Esophagus muscularis mucosa (tissue), 4 donors: ENCODE results near the gene LRIT2. TPM values are rescaled to one million over a fixed set of nuclear protein-coding genes. Genes with fewer than 3 reads are reported as not detected.

ENCODE experiments used
- total RNA-seq, 4 donors: library from RNA; depleted of rRNA; stranded (reverse); fragments of >200 nt; gene quantifications; one replicate each; pipeline versions ENCODE4 v1.1.0 to v1.2.1, GENCODE V29; 2016

LRIT2 gene
- total RNA-seq, 4 donors from 2014 or later: 0.19 TPM; not detected in 3

Other genes with a start within 250 kb of the LRIT2 start
- gene GHITM, start 86.0 kb downstream of the LRIT2 start, total RNA-seq: 100 to 1,000 TPM; 145 to 161 (median 154) TPM
- not detected for gene GPR15LG, start 51.7 kb downstream of the LRIT2 start, total RNA-seq
- gene CDHR1, start 31.0 kb downstream of the LRIT2 start, total RNA-seq: under 1 TPM in 3 of 4 donors, not detected in 1; under 0.01 to 0.17 (median 0.06) TPM
- not detected for gene LRIT1, start 16.0 kb upstream of the LRIT2 start, total RNA-seq
- gene RGR, start 19.5 kb upstream of the LRIT2 start, total RNA-seq: 1 to 10 TPM in 2 of 4 donors, under 1 TPM in 1, not detected in 1; 0.33 to 2.5 (median 1.4) TPM
- 10 to 100 TPM; 60.5 to 80.6 (median 63.1) TPM for gene CCSER2, start 103.0 kb upstream of the LRIT2 start, total RNA-seq